ENCODE measurements around the gene TMEM181.

Gene TMEM181

DNA sequence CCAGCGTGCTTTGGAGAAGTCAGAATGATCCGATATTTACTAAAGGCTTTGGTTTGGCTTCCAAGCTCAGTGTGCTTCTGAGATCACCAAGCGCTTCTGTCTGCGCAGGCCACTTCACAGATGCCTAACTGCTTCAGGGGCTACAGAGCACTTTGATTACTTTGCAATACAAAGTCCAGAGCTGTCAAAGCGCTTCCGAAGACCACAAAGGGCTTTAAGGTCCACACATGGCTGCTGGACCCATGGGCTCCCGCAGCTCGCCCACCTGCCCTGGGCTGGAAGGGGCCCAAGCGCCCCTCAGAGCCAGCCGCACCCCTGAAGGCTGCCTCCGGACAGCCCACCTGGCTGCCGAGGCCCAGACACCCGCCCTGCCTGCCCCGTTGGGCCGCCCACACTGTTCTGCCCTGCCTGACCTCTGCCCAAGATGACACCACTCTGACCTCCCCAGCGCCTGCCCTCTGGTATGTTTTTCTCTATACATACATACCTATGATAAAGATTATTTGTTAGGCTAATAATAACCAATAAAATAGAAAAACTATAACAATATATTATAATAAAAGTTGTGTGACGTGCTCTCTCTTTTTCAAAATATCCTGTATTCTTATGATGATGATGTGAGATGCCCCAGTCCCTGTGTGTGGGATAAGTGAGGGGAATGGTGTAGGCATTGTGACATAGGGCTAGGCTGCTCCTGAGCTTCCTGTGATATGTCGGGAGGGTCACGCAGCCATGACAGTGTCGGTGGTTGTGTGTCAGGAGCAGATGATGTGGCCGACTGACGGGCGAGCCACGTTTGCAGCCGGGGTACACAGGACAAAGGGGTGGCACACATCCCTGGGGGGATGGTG lies 62.0 kb downstream of the TMEM181 start:
- no peaks in the 10 kb centered on the region for H3K27me3 ChIP-seq (ENCODE audit: control insufficient read depth, insufficient read depth, low read length)
- no peak overlapping the region for H2AFZ ChIP-seq
- H3K4me1 ChIP-seq = no peaks in the 10 kb centered on the region
- no peaks in the 10 kb centered on the region for H3K9me3 ChIP-seq (ENCODE audit: control insufficient read depth, low read length)
- H3K4me2 ChIP-seq (ENCODE audit: low read length) = no peak overlapping the region
- H3K79me2 ChIP-seq = peaks cover 5% of the 10 kb centered on the region
- no peak overlapping the region for H3K27ac ChIP-seq
- H3K9ac ChIP-seq = no peak overlapping the region
- no peaks in the 10 kb centered on the region for H3K36me3 ChIP-seq (ENCODE audit: control insufficient read depth, insufficient read depth, low read length)
- no peak overlapping the region for H3K4me3 ChIP-seq (ENCODE audit: low read depth, low read length)
- TF ChIP-seq, protein P1, sequence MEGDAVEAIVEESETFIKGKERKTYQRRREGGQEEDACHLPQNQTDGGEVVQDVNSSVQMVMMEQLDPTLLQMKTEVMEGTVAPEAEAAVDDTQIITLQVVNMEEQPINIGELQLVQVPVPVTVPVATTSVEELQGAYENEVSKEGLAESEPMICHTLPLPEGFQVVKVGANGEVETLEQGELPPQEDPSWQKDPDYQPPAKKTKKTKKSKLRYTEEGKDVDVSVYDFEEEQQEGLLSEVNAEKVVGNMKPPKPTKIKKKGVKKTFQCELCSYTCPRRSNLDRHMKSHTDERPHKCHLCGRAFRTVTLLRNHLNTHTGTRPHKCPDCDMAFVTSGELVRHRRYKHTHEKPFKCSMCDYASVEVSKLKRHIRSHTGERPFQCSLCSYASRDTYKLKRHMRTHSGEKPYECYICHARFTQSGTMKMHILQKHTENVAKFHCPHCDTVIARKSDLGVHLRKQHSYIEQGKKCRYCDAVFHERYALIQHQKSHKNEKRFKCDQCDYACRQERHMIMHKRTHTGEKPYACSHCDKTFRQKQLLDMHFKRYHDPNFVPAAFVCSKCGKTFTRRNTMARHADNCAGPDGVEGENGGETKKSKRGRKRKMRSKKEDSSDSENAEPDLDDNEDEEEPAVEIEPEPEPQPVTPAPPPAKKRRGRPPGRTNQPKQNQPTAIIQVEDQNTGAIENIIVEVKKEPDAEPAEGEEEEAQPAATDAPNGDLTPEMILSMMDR (IDR thresholded peaks at IDR 0.05) = no peak

DNA sequence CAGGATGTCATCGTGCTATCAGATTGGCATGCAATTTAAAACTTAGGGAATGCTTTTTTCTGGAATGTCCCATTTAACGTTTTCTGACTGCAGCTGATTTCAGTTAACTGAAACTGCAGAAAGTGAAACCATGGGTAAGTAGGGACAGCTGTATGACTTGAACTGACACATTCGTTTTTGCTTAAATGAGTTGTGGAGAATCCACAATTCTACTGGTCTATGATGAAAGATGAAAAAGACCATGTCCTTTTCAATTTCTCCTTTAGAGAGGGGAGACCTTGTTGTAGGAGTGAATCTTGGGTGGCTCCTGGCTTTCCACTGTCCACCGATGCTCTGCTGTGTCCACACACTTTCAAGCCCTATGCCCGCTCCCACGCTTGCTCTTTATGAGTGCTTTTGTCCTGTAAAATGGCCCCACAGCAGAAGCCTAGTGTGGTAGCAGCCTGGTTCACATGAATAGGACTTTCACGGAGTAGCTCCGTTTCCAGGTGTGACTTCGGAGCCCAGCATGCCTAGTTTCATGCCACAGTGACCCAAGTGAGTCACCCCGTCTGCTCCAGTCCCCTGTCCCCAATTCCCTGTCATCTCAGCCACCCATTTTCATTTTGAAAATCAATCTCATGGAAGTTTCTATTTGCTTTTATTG lies 62.8 kb downstream of the TMEM181 start:
- H3K27ac ChIP-seq = no peak overlapping the region
- H3K4me1 ChIP-seq = no peaks in the 10 kb centered on the region
- H3K9ac ChIP-seq = no peak overlapping the region
- H2AFZ ChIP-seq = no peak overlapping the region
- peaks cover 5% of the 10 kb centered on the region for H3K79me2 ChIP-seq
- H3K4me2 ChIP-seq (ENCODE audit: low read length) = no peak overlapping the region
- no peaks in the 10 kb centered on the region for H3K27me3 ChIP-seq (ENCODE audit: control insufficient read depth, insufficient read depth, low read length)
- TF ChIP-seq, protein P1 (IDR thresholded peaks at IDR 0.05) = no peak
- H3K9me3 ChIP-seq (ENCODE audit: control insufficient read depth, low read length) = no peaks in the 10 kb centered on the region
- H3K4me3 ChIP-seq (ENCODE audit: low read depth, low read length) = no peak overlapping the region
- H3K36me3 ChIP-seq (ENCODE audit: control insufficient read depth, insufficient read depth, low read length) = no peaks in the 10 kb centered on the region

DNA sequence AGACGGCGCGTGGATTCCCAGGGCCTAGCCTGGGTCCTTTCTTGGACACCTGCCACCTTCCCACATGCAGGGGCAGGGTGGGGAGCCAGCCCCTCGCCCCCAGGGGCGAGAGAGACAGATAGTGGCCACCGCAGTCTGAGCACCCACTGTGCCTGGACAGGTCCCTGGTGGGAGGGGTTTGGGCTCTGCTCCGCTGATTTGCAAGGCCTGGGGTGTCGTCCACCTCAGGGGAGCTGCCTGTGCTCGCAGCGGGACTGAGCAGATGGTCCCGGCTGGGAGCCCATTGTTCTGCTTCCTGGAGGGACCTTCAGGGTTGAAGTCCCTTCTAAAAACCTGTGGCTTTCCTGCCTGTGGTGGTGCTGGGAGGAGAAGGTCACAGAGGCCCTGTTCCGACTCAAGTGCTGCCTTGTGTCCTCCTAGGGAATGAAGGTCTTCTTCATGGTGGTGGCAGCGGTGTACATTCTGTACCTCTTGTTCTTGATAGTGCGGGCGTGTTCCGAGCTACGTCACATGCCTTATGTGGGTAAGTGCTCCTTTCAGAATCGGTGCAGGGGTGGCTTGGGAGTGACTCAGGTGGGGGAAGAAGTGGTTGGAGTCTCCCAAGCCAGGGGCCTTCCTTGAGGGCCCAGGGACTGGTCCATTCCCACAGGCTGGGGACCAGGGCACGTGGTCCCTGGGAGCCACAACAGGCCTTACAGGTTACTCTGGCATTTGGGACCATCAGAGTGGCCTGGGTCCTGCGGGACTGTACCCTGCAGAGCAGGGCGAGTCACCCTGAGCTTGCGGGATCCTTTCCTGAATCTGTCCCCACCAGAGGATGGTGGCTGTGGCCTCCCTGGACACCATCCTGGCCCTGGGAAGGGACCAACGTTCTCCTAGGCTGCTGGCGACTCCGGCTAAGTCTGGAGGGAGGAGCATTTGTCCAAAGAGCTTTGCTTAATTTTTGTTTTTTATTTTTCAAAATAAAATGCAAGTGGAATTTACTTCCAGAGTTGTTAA lies 65.1 kb downstream of the TMEM181 start:
- Histone ChIP-seq H3K9ac (no peak overlapping the region), H2AFZ (no peak overlapping the region), H3K4me1 (peaks cover 13% of the 10 kb centered on the region), H3K4me2 (ENCODE audit: low read length) (no peak overlapping the region), H3K27ac (no peak overlapping the region), H3K27me3 (ENCODE audit: control insufficient read depth, insufficient read depth, low read length) (no peaks in the 10 kb centered on the region), H3K79me2 (peaks cover 7% of the 10 kb centered on the region), H3K9me3 (ENCODE audit: control insufficient read depth, low read length) (no peaks in the 10 kb centered on the region), H3K36me3 (ENCODE audit: control insufficient read depth, insufficient read depth, low read length) (no peaks in the 10 kb centered on the region), H3K4me3 (ENCODE audit: low read depth, low read length) (no peak overlapping the region)
- TF ChIP-seq, protein P1 (IDR thresholded peaks at IDR 0.05) = no peak

DNA sequence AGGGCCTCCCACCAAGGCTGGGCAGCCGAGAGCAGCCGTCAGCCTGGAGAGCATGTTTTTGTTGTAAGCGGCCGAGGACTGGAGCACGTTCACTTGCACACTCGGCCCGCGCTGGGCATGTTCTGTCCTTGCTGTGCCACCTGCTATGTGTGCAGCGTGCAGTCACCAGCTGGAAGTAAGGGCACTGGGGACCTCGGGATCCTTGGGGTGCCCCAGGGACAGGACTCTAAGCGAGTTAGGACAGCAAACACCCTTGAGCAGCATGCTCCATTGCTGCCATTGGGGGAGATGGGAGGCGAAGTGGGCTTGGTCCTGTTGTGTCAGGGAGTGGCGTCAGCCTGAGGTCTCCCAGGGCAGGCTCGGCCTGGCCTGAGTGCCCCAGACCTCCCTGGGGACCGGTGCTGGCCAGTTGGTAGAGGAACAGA lies 66.0 kb downstream of the TMEM181 start:
- peaks cover 13% of the 10 kb centered on the region for H3K4me1 ChIP-seq
- H3K36me3 ChIP-seq (ENCODE audit: control insufficient read depth, insufficient read depth, low read length) = no peaks in the 10 kb centered on the region
- no peak overlapping the region for H3K4me3 ChIP-seq (ENCODE audit: low read depth, low read length)

More for the DNA sequence above, 66.0 kb downstream of the TMEM181 start:
- H3K27ac ChIP-seq = no peak overlapping the region
- no peaks in the 10 kb centered on the region for H3K9me3 ChIP-seq (ENCODE audit: control insufficient read depth, low read length)
- TF ChIP-seq, protein P1 (IDR thresholded peaks at IDR 0.05) = no peak
- H3K79me2 ChIP-seq = peaks cover 7% of the 10 kb centered on the region
- no peaks in the 10 kb centered on the region for H3K27me3 ChIP-seq (ENCODE audit: control insufficient read depth, insufficient read depth, low read length)
- no peak overlapping the region for H3K4me2 ChIP-seq (ENCODE audit: low read length)
- H3K9ac ChIP-seq = no peak overlapping the region
- H2AFZ ChIP-seq = no peak overlapping the region

Measured in parathyroid adenoma (tissue), 2 donors.